Activated CD4-positive, CD25-positive, alpha-beta regulatory T cell treated with anti-CD3 and anti-CD28 coated beads, Interleukin-2, amount 50 U/mL, for 72 hours (primary cell): ENCODE results near the gene ARIH2.
A peak's percentile ranks its signal among the peaks of the same experiment; 100 is the strongest.

Experiments
- DNase-seq: peaks from one replicate; pipeline ENCODE4 v3.0.0; 2021

ARIH2 gene

GRCh38 chr3:48979451-48979850 is 60.8 kb downstream of the ARIH2 start:
- DNase-seq: no peak

GRCh38 chr3:48980295-48980694 is 61.7 kb downstream of the ARIH2 start:
- no peak for DNase-seq

- no peak for DNase-seq
These were observed 63.4 kb downstream of the ARIH2 start for GRCh38 chr3:48982016-48982415.

- DNase-seq: no peak
These were observed 64.0 kb downstream of the ARIH2 start for GRCh38 chr3:48982686-48983085.

GRCh38 chr3:48983096-48983495 is 64.5 kb downstream of the ARIH2 start:
- no peak for DNase-seq

GRCh38 chr3:48984663-48985062 is 66.0 kb downstream of the ARIH2 start:
- DNase-seq: no peak

- DNase-seq: no peak
These were observed 67.3 kb downstream of the ARIH2 start for GRCh38 chr3:48985831-48986376.

GRCh38 chr3:48989126-48989795 is 70.6 kb downstream of the ARIH2 start:
- DNase-seq: no peak

- peak; percentile 64 for DNase-seq
These were observed 71.4 kb downstream of the ARIH2 start, which contains the start of gene P4HTM for GRCh38 chr3:48989796-48990635. TSS of gene P4HTM (plus strand) at chr3:48990241. CDS start at chr3:48990257, 16 bp downstream.

- DNase-seq: peak; percentile 48
These were observed 72.2 kb downstream of the ARIH2 start for GRCh38 chr3:48990636-48991469.

GRCh38 chr3:48991851-48992545 is 73.4 kb downstream of the ARIH2 start:
- DNase-seq: no peak

- no peak for DNase-seq
These were observed 75.2 kb downstream of the ARIH2 start for GRCh38 chr3:48993834-48994233.

- no peak for DNase-seq
These were observed 78.0 kb downstream of the ARIH2 start for GRCh38 chr3:48996640-48997039.

GRCh38 chr3:48997102-48997635 is 78.5 kb downstream of the ARIH2 start:
- DNase-seq: no peak

GRCh38 chr3:48997714-48998637 is 79.3 kb downstream of the ARIH2 start:
- DNase-seq: no peak

GRCh38 chr3:48999085-48999858 is 80.6 kb downstream of the ARIH2 start:
- DNase-seq: no peak

GRCh38 chr3:49001155-49001554 is 82.5 kb downstream of the ARIH2 start:
- DNase-seq: no peak

- DNase-seq: no peak
These were observed 86.0 kb downstream of the ARIH2 start for GRCh38 chr3:49004352-49005302.

- DNase-seq: no peak
These were observed 86.7 kb downstream of the ARIH2 start for GRCh38 chr3:49005303-49005680.
